ENCODE measurements around the gene ZBTB46.
"Not testable (repeated sequence)": the region's sequence is repeated elsewhere in the genome, so short reads cannot be mapped to it uniquely, and the experiment has no call there.

The ZBTB46 gene

GRCh38 chr20:63785691-63786131, 45.4 kb downstream of the ZBTB46 start:
- DNase-seq: no peak

GRCh38 chr20:63783970-63784369, 47.1 kb downstream of the ZBTB46 start:
- no peak for DNase-seq

- DNase-seq: peak; percentile 19
Measured at GRCh38 chr20:63782521-63782971, 48.5 kb downstream of the ZBTB46 start.

- peak; percentile 34 for DNase-seq
Measured at GRCh38 chr20:63782051-63782471, 49.0 kb downstream of the ZBTB46 start.

- DNase-seq: no peak
Measured at GRCh38 chr20:63781181-63781580, 49.9 kb downstream of the ZBTB46 start.

GRCh38 chr20:63778857-63779256, 52.2 kb downstream of the ZBTB46 start:
- DNase-seq: no peak

GRCh38 chr20:63778034-63778752, 52.9 kb downstream of the ZBTB46 start:
- DNase-seq: no peak

- no peak for DNase-seq
Measured at GRCh38 chr20:63777614-63778013, 53.5 kb downstream of the ZBTB46 start.

- DNase-seq: not testable (repeated sequence)
Measured at GRCh38 chr20:63776875-63777274, 54.2 kb downstream of the ZBTB46 start.

GRCh38 chr20:63775096-63775978, 55.7 kb downstream of the ZBTB46 start:
- DNase-seq: no peak

GRCh38 chr20:63774306-63774705, 56.8 kb downstream of the ZBTB46 start:
- DNase-seq: no peak

- no peak for DNase-seq
Measured at GRCh38 chr20:63773571-63774241, 57.4 kb downstream of the ZBTB46 start.

- no peak for DNase-seq
Measured at GRCh38 chr20:63772781-63773518, 58.1 kb downstream of the ZBTB46 start.

GRCh38 chr20:63771046-63771707, 59.9 kb downstream of the ZBTB46 start:
- no peak for DNase-seq

GRCh38 chr20:63769891-63770474, 61.1 kb downstream of the ZBTB46 start:
- DNase-seq: no peak

GRCh38 chr20:63768591-63769515, 62.2 kb downstream of the ZBTB46 start:
- DNase-seq: no peak

- DNase-seq: no peak
Measured at GRCh38 chr20:63767886-63768285, 63.2 kb downstream of the ZBTB46 start.

GRCh38 chr20:63767456-63767855, 63.6 kb downstream of the ZBTB46 start:
- no peak for DNase-seq

GRCh38 chr20:63766695-63767426, 64.2 kb downstream of the ZBTB46 start:
- DNase-seq: no peak

GRCh38 chr20:63765902-63766301, 65.2 kb downstream of the ZBTB46 start:
- DNase-seq: no peak

All from stimulated activated naive CD4-positive, alpha-beta T cell treated with Interleukin-2 at 50 U/mL for 16 hours (primary cell).